ENCODE results near the gene SOX9. TPM values are rescaled to one million over a fixed set of nuclear protein-coding genes. Genes with fewer than 3 reads are reported as not detected.

SOX9 gene
- total RNA-seq, 4 donors from 2014 or later: 15.5 to 32.6 (median 23.3) TPM

- H3K27me3 ChIP-seq: no peaks in the 10 kb centered on the region
- no peak overlapping the region for H3K4me3 ChIP-seq (replicated peaks in 1 of 3)
- intact Hi-C loops (cut with DNase I): no loop called here
- no peak for TF ChIP-seq POLR2A (IDR thresholded peaks at IDR 0.05)
- no peak for TF ChIP-seq CTCF (IDR thresholded peaks at IDR 0.05)
- H3K27ac ChIP-seq: no peak overlapping the region
- DNase-seq: no peak
- H3K4me1 ChIP-seq: no peaks in the 10 kb centered on the region
- 93 to 97% methylated on average over 2 of the region's 2 CpGs for WGBS, 2 donors
- no peaks in the 10 kb centered on the region for H3K9me3 ChIP-seq
- H3K36me3 ChIP-seq: no peaks in the 10 kb centered on the region
Measured at GRCh38 chr17:72142614-72143013, 21.8 kb downstream of the SOX9 start.

GRCh38 chr17:72143245-72143644, 22.4 kb downstream of the SOX9 start:
- Histone ChIP-seq H3K27ac (no peak overlapping the region), H3K9me3 (no peaks in the 10 kb centered on the region), H3K4me3 (replicated peaks in 1 of 3) (no peak overlapping the region), H3K36me3 (no peaks in the 10 kb centered on the region), H3K4me1 (no peaks in the 10 kb centered on the region), H3K27me3 (no peaks in the 10 kb centered on the region)
- intact Hi-C loops (cut with DNase I): no loop called here
- WGBS, 2 donors: 77 to 83% methylated on average over 5 of the region's 5 CpGs
- TF ChIP-seq POLR2A (IDR thresholded peaks at IDR 0.05): no peak
- TF ChIP-seq CTCF (IDR thresholded peaks at IDR 0.05): no peak
- DNase-seq: no peak

GRCh38 chr17:72144101-72144500, 23.3 kb downstream of the SOX9 start:
- Histone ChIP-seq H3K4me1 (no peaks in the 10 kb centered on the region), H3K27ac (no peak overlapping the region), H3K4me3 (replicated peaks in 1 of 3) (no peak overlapping the region), H3K9me3 (no peaks in the 10 kb centered on the region), H3K36me3 (no peaks in the 10 kb centered on the region), H3K27me3 (no peaks in the 10 kb centered on the region)
- intact Hi-C loops (cut with DNase I): no loop called here
- DNase-seq: no peak
- TF ChIP-seq POLR2A (IDR thresholded peaks at IDR 0.05) (no peak), CTCF (IDR thresholded peaks at IDR 0.05) (no peak)
- WGBS, 2 donors: 72 to 97% methylated on average over 2 of the region's 2 CpGs

- Histone ChIP-seq H3K4me1 (no peaks in the 10 kb centered on the region), H3K4me3 (replicated peaks in 1 of 3) (no peak overlapping the region), H3K27me3 (no peaks in the 10 kb centered on the region), H3K27ac (no peak overlapping the region), H3K36me3 (no peaks in the 10 kb centered on the region), H3K9me3 (no peaks in the 10 kb centered on the region)
- 87 to 90% methylated on average over 3 of the region's 3 CpGs for WGBS, 2 donors
- TF ChIP-seq POLR2A (IDR thresholded peaks at IDR 0.05) (no peak), CTCF (IDR thresholded peaks at IDR 0.05) (no peak)
- intact Hi-C loops (cut with DNase I): no loop called here
- no peak for DNase-seq
Measured at GRCh38 chr17:72145562-72145961, 24.7 kb downstream of the SOX9 start.

- Histone ChIP-seq H3K27me3 (no peaks in the 10 kb centered on the region), H3K36me3 (no peaks in the 10 kb centered on the region), H3K4me1 (peaks cover 1 to 2% of the 10 kb centered on the region in 2 donors), H3K27ac (no peak overlapping the region), H3K4me3 (replicated peaks in 1 of 3) (no peak overlapping the region), H3K9me3 (no peaks in the 10 kb centered on the region)
- no peak for DNase-seq
- 73 to 79% methylated on average over 2 of the region's 2 CpGs for WGBS, 2 donors
- TF ChIP-seq CTCF (IDR thresholded peaks at IDR 0.05): no peak
- intact Hi-C loops (cut with DNase I): no loop called here
Measured at GRCh38 chr17:72145962-72146361, 25.1 kb downstream of the SOX9 start.

Data from thyroid gland (tissue), 4 donors.